HepG2 (cell line): ENCODE data around the gene TAF12.

Experiments used
- JUNB ChIP-seq: sonication (generic); formaldehyde crosslinking; IDR thresholded peaks from 2 replicates; pipeline ENCODE4 v1.8.0; 2022; ENCODE audit warnings: missing genetic modification reagents, mild to moderate bottlenecking, borderline replicate concordance
- ZFP36 ChIP-seq: fragments of 150-350 bp; IDR thresholded peaks from 2 replicates; pipeline ENCODE4 v1.6.1; 2018; ENCODE audit warnings: borderline replicate concordance, low read length, low read depth; ENCODE audit not compliant: partially characterized antibody

DNA sequence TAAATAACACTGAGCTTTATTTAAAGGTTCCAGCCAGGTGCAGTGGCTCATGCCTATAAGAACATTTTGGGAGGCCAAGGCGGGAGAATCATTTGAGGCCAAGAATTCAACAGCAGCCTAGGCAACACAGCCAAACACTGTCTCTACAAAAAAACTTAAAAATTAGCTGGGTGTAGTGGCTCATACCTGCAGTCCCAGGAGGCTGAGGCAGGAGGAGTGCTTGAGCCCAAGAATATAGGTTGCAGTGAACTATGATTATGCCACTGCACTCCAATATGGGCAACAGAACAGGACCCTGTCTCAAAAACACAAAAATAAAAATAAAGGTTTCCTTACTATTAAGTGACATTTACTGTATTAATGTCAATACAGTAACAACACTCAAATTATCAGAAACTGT, 2.1 kb downstream of the TAF12 start:
- TF ChIP-seq ZFP36 (no peak), JUNB (CRISPR knock-in tag) (no peak)
